ENCODE data around the gene ANKHD1. TPM values are rescaled to one million over a fixed set of nuclear protein-coding genes. Genes with fewer than 3 reads are reported as not detected.
"Not testable (repeated sequence)": the region's sequence is repeated elsewhere in the genome, so short reads cannot be mapped to it uniquely, and the experiment has no call there.

The ANKHD1 gene
- polyA plus RNA-seq, 1 of the 3 experiments (the other 2 are of a cell fraction): 26.7 TPM

DNA sequence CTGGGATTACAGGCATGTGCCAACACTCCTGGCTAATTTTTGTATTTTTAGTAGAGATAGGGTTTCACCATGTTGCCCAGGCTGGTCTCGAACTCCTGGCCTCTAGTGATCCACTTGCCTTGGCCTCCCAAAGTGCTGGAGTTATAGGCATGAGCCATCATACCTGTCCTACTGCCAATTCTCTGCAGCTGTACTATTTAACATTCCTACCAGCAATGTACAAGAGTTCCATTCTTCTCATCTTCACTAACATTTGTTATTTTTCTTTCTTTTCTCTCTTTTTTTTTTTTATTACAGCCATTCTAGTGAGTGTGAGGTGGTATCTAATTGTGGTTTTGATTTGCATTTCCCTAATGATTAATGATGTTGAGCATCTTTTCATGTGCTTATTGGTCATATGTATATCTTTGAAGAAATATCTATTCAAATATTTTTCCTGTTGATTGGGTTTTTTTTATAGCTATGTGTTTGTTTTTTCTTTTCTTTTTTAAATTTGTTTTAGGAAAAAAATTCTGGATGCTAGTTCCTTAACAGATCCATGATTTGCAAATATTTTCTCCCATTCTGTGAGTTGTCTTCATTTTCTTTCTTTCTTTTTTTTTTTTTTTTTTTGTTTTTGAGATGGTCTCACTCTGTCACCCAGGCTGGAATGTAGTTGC, 17.4 kb downstream of the ANKHD1 start (continued):
- TF ChIP-seq, protein P1, sequence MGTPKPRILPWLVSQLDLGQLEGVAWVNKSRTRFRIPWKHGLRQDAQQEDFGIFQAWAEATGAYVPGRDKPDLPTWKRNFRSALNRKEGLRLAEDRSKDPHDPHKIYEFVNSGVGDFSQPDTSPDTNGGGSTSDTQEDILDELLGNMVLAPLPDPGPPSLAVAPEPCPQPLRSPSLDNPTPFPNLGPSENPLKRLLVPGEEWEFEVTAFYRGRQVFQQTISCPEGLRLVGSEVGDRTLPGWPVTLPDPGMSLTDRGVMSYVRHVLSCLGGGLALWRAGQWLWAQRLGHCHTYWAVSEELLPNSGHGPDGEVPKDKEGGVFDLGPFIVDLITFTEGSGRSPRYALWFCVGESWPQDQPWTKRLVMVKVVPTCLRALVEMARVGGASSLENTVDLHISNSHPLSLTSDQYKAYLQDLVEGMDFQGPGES (IDR thresholded peaks at IDR 0.05; ENCODE audit: low read depth, low read length): no peak
- TF ChIP-seq SMC3 (IDR thresholded peaks at IDR 0.05; ENCODE audit: low read depth, low read length) (no peak), ELF1 (IDR thresholded peaks at IDR 0.05) (no peak), EZH2phosphoT487 (IDR thresholded peaks at IDR 0.05; ENCODE audit: borderline replicate concordance, low read depth) (no peak)

DNA sequence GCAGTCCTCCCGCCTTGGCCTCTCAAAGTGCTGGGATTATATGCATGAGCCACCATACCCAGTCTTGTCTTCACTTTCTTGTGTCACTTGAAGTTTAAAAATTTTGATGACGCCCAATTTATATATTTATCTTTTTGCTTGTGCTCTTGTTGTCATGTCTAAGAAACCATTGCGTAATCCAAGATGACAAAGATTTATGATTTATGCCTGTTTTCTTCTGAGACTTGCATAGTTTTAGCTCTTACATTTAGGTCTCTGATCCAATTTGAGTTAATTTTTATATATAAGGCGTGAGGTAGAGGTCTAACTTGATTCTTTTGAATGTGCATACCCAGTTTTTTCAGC, 18.6 kb downstream of the ANKHD1 start:
- Histone ChIP-seq H3K36me3 (replicated peaks in 1 of 2; ENCODE audit: control insufficient read depth in 1 of 2, insufficient read depth in 2 of 2, low read length in 1 of 2) (peaks cover under 1 to 3% of the 10 kb centered on the region in 2 experiments), H3K9me3 (no peaks in the 10 kb centered on the region), H3K79me2 (ENCODE audit: insufficient read depth) (peaks cover 96% of the 10 kb centered on the region), H3K4me1 (ENCODE audit: control insufficient read depth in 1 of 2, insufficient read depth in 2 of 2, low read depth in 1 of 2, low read length in 1 of 2) (no peaks in the 10 kb centered on the region), H4K20me1 (ENCODE audit: insufficient read depth) (peaks cover 70% of the 10 kb centered on the region), H2AFZ (ENCODE audit: low read depth) (no peak overlapping the region), H3K4me3 (ENCODE audit: low read depth in 2 of 2, low read length in 1 of 2) (no peak overlapping the region), H3K27ac (ENCODE audit: low read depth in 2 of 2, low read length in 1 of 2) (no peak overlapping the region), H3K27me3 (ENCODE audit: insufficient read depth) (no peaks in the 10 kb centered on the region), H3K9me2 (no peaks in the 10 kb centered on the region), H3K9ac (no peak overlapping the region), H3K4me2 (no peak overlapping the region), H3F3A (replicated peaks; ENCODE audit: insufficient read depth) (no peaks in the 10 kb centered on the region)
- WGBS (ENCODE audit: low lambda C conversion rate): 97% methylated on average over 4 of the region's 4 CpGs
- ChIA-PET POLR2A (interaction anchor here (1.2 kb wide), 1 partner anchor 137 kb away, joined by 4 read pairs; the partner anchor contains the start of gene SRA1), CTCF (interaction anchor here (1.0 kb wide), 1 partner anchor 57 kb away, joined by 3 read pairs; no protein-coding TSS in a partner anchor)
- TF ChIP-seq, protein P2, sequence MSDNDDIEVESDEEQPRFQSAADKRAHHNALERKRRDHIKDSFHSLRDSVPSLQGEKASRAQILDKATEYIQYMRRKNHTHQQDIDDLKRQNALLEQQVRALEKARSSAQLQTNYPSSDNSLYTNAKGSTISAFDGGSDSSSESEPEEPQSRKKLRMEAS (IDR thresholded peaks at IDR 0.05; ENCODE audit: low read depth): no peak
- no peak for DNase-seq

DNA sequence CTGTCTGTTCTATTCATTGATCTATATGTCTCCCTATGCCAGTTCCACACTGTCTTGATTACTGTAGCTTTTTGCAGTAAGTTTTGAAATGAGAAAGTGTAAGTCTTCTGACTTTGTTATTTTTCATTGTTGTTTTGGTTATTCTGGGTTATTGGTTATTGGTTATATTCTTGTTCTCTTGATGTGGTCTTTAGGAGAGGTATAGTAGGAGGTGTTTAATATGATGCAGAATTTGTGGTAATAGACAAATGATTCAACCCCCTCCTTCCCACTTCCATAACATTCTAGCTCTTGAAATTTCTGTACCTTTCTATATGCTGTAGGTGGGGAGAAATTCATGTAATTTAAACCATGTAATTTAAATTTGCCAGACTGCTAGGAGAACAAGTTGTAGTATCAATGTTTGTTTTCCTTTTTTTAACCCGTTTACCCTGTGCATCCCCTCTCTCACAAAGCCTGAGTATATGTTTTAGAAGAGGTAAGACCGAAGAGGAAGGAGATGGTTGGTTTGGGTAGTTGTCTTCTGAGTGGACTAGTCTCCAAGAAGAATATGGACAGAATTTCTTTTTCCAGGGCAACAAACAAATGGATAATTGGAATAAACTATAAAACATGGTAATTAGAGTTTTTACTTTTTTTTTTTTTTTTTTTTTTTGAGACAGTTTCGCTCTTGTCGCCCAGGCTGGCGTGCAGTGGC, 19.2 kb downstream of the ANKHD1 start:
- WGBS (ENCODE audit: low lambda C conversion rate): 93% methylated on average over 5 of the region's 5 CpGs
- Histone ChIP-seq H4K20me1 (ENCODE audit: insufficient read depth) (peaks cover 75% of the 10 kb centered on the region), H3K79me2 (ENCODE audit: insufficient read depth) (peaks cover 96% of the 10 kb centered on the region), H3K4me1 (ENCODE audit: control insufficient read depth in 1 of 2, insufficient read depth in 2 of 2, low read depth in 1 of 2, low read length in 1 of 2) (no peaks in the 10 kb centered on the region), H2AFZ (ENCODE audit: low read depth) (no peak overlapping the region), H3K36me3 (replicated peaks in 1 of 2; ENCODE audit: control insufficient read depth in 1 of 2, insufficient read depth in 2 of 2, low read length in 1 of 2) (peaks cover 3 to 5% of the 10 kb centered on the region in 2 experiments), H3K4me3 (ENCODE audit: low read depth in 2 of 2, low read length in 1 of 2) (no peak overlapping the region), H3K4me2 (no peak overlapping the region), H3F3A (replicated peaks; ENCODE audit: insufficient read depth) (no peaks in the 10 kb centered on the region), H3K9me2 (no peaks in the 10 kb centered on the region), H3K27ac (ENCODE audit: low read depth in 2 of 2, low read length in 1 of 2) (no peak overlapping the region), H3K9ac (no peak overlapping the region), H3K9me3 (no peaks in the 10 kb centered on the region), H3K27me3 (ENCODE audit: insufficient read depth) (no peaks in the 10 kb centered on the region)
- TF ChIP-seq ELF1 (IDR thresholded peaks at IDR 0.05): no peak
- no peak for TF ChIP-seq YY1 (IDR thresholded peaks at IDR 0.05; ENCODE audit: low read depth)
- ChIA-PET CTCF (interaction anchor here (0.6 to 1.0 kb wide), 2 partner anchors 45 to 57 kb away, joined by 3 read pairs; no protein-coding TSS in a partner anchor), POLR2A (no interaction called here)
- no peak for DNase-seq

DNA sequence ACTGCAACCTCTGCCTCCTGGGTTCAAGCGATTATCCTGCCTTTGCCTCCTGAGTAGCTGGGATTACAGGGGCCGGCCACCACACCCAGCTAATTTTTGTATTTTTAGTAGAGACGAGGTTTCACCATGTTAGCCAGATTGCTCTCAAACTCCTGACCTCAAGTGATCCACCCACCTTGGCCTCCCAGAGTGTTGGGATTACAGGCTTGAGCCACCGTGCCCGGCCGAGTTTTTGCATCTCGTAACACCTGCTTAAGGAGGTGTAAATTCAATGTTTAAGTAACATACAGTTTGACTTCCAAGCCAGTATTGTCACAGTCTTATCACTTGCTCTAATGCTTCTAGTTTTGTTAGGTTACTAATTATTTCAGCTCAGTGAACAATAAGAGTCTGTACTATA, 19.7 kb downstream of the ANKHD1 start:
- 95% methylated on average over 7 of the region's 7 CpGs for WGBS (ENCODE audit: low lambda C conversion rate)
- CTCF ChIA-PET: interaction anchor here (0.6 kb wide), 1 partner anchor 45 kb away, joined by 3 read pairs; no protein-coding TSS in a partner anchor
- POLR2A ChIA-PET: not testable (repeated sequence)

More for the DNA sequence above, 19.7 kb downstream of the ANKHD1 start:
- not testable (repeated sequence) for H2AFZ ChIP-seq (ENCODE audit: low read depth); DNase-seq; H3K9me3 ChIP-seq; H3K27me3 ChIP-seq (ENCODE audit: insufficient read depth); H3K4me3 ChIP-seq (ENCODE audit: low read depth in 2 of 2, low read length in 1 of 2); H3K9me2 ChIP-seq; H3K9ac ChIP-seq; H3K4me1 ChIP-seq (ENCODE audit: control insufficient read depth in 1 of 2, insufficient read depth in 2 of 2, low read depth in 1 of 2, low read length in 1 of 2); H3K4me2 ChIP-seq; H3K36me3 ChIP-seq (replicated peaks in 1 of 2; ENCODE audit: control insufficient read depth in 1 of 2, insufficient read depth in 2 of 2, low read length in 1 of 2); H3K27ac ChIP-seq (ENCODE audit: low read depth in 2 of 2, low read length in 1 of 2); H3F3A ChIP-seq (replicated peaks; ENCODE audit: insufficient read depth)
- Histone ChIP-seq H4K20me1 (ENCODE audit: insufficient read depth) (peaks cover 73% of the 10 kb centered on the region), H3K79me2 (ENCODE audit: insufficient read depth) (peaks cover 95% of the 10 kb centered on the region)

Measured in SK-N-SH (cell line).